Activated gamma-delta T cell treated with anti-CD3 and anti-CD28 coated beads, Interleukin-2, amount 50 U/mL, for 16 hours (primary cell): Measurements from ENCODE around the gene CCDC18.
A peak's percentile ranks its signal among the peaks of the same experiment; 100 is the strongest.
"Not testable (repeated sequence)": the region's sequence is repeated elsewhere in the genome, so short reads cannot be mapped to it uniquely, and the experiment has no call there.

ENCODE experiments used
- DNase-seq: peaks from one replicate; pipeline ENCODE4 v3.0.0-alpha.2; 2020; ENCODE audit warnings: low read depth

Gene CCDC18

DNA sequence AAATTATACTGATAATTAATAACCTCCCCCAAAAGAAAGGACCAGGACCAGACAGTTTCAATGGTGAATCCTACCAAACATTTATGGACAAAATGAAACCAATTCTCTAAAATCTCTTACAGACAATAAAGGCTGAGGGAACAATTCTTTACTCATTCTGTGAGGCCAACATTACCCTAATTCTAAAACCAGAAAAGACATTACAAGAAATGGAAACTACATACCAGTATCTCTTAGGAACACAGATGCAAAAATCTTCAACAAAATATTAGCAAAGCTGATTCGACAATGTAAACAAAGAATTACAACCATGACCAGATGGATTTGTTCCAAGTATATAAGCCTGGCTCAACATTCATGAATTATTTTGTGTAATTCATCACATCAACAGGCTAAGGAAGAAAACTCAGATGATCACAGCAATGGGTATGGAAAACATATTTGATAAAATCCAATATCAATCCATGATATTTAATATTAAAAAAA lies 8.9 kb upstream of the CCDC18 start:
- DNase-seq, result no peak

DNA sequence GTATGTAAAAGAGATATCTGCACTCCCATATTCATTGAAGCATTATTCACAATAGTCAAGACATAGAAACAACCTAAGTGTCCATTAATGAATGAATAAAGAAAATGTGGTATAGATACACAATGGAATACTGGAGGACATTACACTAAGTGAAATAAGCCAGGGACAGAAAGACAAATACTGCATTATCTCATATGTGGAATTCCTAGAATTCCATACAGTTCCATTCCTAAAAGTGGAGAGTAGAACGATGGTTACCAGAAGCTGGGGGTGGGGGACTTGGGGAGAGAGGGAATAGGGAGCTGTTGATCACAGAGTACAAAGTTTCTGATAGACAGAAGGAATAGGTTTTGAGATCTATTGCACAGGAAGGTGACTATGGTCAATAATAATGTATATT lies 7.7 kb upstream of the CCDC18 start:
- DNase-seq, result no peak

DNA sequence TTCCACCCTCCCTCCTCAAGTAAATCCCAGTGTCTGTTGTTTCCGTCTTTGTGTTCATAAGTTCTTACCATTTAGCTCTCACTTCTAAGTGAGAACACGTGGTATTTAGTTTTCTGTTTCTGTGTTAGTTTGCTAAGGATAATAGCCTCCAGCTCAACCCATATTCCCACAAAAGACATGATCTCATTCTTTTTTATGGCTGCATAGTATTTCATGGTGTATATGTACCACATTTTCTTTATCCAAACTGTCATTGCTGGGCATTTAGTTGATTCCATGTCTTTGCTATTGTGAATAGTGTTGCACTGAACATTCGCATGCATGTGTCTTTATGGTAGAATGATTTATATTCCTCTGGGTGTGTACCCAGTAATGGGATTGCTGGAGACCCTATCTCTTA lies 5.9 kb upstream of the CCDC18 start:
- DNase-seq, result not testable (repeated sequence)

DNA sequence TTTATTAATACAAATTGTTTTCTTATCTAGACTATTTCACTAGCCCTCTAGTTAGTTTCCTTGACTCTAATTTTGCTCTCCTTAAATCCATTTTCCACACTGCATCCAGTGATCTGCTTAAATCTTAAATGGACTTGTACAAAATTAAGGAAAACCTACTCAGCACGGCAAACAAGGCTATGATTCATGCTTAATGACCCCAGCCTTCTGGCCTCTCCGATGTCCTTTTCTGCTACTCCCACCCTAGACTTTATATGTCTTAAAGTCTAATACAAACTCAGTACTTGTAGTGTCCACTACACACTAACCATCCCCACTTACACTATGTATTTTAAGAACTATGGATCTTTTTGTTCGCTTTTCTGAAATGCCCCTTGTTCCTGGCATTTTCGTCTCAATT lies 2.5 kb upstream of the CCDC18 start:
- DNase-seq, result no peak

DNA sequence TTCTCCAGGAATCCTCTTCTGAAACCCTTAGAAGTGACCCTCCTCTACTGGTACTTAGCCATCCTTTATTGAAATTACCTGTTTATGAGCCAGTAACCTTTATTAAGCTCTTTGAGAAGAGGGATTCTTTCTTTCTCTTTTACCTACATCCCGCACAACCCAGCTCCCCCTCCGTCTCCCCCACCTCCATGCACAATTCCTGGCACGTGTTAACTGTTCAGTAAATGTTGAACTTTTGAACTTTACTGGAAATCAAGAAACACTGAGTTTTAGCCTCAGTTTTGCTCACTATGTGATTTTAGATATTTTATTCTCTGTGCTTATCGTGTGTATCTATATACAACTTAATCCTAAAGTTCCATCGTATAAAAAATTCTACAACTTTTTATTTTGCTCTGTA lies 2.1 kb upstream of the CCDC18 start:
- DNase-seq, result no peak

DNA sequence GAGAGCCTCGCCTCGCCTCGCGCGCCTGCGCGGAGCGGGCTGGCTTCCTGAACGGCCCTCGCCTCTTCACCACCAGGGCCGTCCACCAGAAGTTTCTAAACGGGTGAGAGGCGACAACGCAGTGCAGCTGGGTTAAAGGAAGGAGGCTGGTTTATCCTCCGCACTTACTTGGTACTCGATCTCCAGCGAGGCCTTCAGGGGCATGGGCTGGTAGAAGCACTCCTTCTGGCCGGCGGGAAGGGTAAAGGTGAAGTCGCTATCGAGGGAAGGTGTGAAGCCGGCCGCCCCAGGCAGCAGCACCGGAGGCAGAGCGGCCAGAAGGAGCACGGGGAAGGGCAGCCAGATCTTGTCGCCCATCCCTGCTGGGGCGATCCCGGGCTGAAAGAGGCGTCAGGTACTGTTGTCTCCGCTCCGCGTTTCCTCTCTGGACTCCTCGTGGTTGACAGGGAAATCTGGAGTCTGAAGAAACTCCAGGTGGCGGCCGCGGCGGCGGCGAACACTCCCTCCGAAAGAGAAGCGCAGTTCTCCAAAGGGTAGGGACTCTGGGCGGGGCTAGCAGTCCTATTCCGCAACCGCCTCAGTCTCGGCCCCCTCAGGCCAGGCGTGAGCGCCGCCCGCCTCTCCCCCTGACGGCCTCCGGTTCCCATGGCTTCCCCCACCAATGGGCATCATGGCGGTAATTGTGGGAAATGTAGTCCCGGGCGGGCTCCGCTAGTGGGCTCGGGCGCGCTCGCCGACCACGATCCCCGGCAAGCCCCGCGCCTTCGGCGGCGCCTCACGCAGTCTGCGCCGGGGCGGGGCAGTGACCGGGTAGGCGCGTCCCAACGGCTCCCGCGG lies 420 bp upstream of the CCDC18 start, which contains the start of gene TMED5:
Gene TMED5, minus strand, starts transcription at position 528 of the 837 bp plus-strand sequence. Its CDS starts 171 bp downstream, at position 357.
- peak; percentile 92 for DNase-seq

DNA sequence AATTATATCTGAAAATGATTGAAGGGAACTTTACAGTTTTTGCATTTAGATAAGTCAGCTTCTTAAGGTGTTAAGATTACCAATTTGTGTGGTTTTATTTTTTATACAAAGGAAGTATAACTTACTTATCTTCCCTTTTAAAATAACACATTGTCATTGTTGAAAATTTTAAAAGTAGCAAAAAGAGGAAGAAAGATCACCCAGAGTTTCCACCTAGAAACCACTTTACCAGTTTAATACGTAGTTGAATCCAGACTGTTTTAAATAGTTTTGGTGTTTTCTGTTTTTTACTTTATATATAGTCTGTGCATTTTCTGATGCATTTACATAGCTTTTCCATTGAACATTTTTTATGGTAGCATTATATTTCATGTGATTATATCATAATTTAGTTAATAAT lies 6.1 kb downstream of the CCDC18 start:
- DNase-seq, result no peak

DNA sequence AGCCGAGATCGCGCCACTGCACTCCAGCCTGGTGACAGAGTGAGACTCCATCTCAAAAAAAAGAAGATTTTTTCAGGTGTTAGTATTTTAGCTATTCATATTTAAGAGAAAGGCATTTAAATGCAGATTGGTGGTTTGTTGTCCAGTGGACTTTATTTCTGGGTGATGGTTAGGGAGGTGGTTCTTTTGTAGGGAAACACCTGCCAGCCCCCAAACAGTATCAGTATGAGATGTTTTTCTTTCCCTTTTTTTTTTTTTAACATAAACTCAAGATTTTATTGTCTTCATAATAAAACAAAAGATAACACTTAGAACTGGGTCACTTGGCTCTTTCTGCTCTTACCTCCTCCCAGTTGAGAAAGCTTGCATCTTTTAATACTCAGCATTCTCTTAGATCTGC lies 9.9 kb downstream of the CCDC18 start:
- no peak for DNase-seq

DNA sequence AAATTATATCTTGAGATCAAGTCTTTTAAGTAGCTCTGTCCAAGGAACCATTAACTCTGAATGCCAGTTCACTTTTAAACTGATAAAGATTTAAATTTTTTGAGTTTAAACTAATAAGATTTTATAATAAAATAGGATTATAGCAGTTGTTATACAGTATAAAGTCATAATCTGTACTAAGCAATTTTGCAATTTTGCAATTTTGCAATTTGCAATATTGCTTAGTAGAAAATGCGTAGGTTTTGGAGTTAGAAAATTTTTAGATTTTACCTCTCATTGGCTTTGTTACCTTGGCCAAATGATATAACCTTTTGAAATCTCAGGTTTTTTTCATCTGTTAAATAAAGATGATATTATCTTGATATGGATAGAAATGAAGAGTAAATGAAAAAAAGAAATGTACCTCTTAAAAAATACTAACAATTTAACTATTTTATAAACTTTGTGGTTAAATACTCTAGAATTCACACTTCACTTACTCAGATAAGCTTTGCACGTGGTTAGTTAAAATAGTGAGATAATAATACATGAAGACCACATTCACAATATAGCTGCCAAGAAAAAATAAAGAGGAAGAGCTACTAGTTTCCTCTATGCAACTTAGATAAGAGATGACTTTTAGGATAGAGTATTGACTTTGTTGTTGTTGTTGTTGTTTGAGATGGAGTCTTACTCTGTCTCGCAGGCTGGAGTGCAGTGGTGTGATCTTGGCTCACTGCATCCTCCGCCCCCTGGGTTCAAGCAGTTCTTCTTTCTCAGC lies 13.9 kb downstream of the CCDC18 start:
- no peak for DNase-seq

DNA sequence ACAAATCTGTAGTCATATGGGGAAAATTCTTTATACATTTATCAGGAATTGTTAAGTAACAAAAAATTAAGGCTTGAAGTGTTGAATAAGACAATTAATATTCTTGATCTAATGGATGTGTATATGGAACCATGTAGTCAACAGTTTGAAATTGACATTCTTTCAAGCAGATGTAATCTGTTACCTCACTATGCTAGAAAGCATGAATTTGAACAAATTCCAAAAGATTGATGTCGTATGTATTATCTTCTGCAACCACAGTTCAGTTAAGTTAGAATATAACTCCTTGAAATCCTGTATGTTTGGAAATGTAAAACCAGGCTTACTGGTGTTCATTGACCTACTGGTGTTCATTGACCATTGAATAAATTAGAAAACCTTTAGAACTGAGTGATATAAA lies 16.1 kb downstream of the CCDC18 start:
- no peak for DNase-seq

DNA sequence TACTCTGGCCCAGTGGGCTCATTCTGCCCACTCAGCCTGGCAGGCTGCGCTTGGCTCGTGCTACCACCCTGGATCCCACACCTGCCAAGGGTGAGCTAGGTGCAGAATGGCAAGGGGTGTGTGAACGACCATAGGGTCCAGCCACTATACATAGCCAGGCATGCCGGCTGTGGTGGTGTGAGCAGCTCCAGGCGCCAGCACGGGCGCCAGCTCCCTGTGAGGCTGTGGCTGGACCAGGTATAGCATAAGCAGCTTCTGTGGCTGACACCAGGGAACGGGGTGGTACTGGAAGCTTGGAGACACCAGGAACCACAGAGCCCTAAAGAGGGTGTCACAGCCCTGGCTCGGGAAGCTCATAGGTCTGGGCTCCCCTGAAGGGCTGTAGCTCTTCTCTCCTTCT lies 18.6 kb downstream of the CCDC18 start:
- no peak for DNase-seq

DNA sequence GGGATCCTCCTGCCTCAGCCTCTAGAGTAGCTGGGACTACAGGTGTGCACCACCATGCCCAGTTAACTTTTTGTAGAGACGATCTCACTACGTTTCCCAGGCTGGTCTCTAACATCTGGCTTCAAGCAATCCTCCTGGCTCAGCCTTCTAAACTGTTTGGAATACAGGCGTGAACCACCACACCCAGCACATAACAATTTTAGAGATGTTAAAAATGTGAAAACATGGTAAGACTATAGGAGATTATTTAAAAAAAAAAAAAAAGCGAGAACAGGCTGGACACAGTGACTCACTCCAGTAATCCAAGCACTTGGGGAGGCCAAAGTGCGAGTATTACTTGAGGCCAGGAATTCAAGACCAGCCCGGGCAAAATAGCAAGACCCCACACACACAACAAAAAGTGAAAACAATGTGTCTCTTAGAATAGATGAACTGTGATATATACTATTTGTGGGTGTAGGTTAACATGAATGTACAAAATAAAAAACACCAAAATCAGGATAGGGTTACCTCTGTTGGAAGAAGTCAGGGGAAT lies 19.6 kb downstream of the CCDC18 start:
- no peak for DNase-seq

DNA sequence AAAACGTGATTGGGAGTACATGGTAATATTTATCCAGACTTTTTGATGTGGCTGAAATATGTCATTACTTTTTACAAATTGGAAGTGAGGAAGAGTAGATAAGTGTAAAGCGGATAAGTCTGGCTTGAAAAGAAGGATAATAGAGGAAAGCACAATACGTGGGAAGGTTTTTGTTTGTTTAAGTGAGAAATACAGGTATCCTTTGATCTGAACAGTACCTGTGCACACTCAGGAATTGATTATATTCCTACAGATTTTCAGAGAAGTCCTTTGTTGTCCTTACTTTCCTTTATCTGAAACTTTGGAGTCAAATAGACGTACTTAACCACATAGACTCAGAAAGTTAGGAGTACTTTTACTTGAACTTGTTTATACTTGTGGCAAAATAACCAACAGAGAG lies 20.2 kb downstream of the CCDC18 start:
- no peak for DNase-seq

DNA sequence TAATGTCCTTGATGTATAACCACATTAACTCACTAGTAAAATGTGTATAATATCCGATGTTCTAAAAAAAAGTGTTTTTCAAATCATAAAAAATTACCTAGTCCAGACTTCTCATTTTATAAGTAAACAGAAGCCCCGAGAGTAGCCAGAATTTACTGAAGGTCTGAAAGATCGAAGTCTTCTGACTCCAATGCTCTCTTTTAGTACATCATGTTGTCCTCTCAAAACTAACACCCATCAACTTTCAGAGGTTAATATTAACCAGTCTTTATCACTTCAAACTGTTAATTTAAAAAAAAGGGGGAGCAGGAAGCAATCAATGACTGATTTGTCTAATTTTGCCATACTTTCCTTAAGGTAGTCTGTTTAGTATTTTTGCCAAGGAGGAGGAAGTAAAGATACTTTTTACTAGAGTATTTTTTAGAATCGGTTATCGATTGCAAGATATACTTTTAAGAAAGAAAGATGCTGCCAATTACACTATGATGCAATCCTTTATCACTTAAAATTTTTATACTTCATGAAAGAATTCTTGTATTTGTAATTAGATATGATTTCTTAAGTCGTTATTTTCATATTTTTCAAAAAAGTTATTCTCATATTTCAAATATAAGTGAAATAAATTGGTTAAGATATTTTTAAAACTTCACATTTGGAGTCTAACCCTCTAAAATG lies 25.5 kb downstream of the CCDC18 start:
- no peak for DNase-seq

DNA sequence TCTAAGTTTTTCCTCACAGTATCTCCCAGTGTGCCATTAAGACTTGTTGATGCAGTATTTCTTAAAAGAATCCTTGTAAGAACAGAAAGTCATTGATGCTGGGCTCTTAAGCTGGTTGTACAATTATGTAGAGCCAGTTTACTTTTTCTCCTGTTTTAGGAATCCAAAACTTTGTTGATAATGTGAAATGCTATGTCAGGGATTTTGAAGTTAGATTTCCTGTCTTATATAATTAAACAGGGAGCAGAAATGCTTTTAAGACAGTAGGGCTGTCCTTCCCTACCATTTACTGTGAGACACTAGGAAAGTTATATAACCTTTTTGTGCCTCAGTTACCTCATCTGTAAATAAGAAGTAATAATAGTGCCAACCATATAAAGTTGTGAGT lies 26.0 kb downstream of the CCDC18 start:
- no peak for DNase-seq

DNA sequence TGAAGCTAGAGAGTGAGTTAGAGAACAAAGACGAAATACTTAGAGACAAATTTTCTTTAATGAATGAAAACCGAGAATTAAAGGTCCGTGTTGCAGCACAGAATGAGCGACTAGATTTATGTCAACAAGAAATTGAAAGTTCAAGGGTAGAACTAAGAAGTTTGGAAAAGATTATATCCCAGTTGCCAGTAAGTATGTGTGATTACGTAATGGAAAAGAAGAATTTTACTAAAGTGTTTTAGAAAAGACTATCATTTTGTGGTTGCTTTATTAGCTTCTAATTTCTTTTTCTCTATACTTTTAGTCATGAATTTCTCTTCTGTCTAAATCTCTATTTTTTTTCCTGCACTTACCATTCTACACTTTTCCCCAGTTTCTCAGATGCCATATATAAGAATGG lies 26.7 kb downstream of the CCDC18 start:
- no peak for DNase-seq

DNA sequence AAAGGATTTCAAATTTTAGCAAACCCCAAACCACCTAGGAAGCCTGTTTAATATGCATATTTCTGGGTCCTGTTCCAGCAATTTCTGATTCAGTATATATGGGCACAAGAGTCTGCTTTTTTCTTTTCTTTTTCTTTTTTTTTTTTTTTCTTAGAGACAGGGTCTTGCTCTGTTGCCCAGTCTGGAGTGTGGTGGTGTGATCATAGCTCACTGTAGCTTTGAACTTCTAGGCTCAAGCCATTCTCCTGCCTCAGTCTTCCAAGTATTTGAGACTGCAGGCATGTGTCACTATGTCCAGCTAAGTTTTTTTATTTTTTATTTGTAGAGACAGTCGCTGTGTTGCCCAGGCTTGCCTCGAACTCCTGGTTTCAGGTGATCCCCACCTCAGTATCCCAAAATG lies 34.8 kb downstream of the CCDC18 start:
- no peak for DNase-seq

DNA sequence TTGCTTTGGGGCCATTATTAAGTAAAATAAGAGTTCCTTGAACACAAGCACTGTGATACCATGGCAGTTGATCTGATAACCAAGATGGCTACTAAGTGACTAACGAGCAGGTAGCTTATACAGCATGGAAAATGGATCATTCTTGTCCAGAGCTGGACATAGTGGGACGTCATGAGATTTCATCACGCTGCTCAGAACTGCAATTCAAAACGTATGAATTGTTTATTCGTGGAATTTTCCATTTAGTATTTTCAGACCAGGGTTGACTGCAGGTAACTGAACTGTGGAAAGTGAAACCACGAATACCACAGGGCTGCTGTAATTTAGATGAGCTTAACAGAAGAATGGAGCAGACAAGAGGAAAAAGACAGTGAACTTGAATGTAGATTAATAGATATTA lies 38.9 kb downstream of the CCDC18 start:
- DNase-seq, result no peak

DNA sequence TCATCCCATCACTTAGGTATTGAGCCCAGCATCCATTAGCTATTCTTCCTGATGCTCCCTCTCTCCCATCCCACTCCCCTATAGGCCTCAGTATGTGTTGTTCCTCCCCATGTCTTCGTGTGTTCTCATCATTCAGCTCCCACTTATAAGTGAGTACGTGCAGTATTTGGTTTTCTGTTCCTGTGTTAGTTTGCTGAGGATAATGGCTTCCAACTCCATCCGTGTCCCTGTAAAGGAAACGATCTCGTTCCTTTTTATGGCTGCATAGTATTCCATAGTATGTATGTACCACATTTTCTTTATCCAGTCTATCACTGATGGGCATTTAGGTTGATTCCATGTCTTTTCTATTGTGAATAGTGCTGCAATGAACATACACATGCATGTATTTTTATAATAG lies 40.2 kb downstream of the CCDC18 start:
- DNase-seq, result not testable (repeated sequence)

DNA sequence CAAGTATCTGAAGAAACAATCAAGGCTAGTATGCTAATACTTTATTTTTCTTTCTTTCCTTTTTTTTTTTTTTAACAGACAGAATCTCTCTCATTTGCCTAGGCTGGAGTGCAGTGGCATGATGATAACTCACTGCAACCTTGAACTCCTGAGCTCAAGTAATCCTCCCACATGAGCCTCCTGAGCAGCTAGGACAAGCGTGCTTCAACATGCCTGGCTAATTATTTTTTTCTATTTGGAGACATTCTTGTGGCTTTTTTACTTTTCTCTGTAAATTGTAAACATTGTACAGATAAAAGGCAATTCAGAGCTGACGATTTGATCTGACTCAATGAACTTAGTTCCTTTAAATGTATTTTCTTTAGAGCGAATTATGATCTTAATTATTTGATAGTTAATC lies 41.4 kb downstream of the CCDC18 start:
- DNase-seq, result no peak

DNA sequence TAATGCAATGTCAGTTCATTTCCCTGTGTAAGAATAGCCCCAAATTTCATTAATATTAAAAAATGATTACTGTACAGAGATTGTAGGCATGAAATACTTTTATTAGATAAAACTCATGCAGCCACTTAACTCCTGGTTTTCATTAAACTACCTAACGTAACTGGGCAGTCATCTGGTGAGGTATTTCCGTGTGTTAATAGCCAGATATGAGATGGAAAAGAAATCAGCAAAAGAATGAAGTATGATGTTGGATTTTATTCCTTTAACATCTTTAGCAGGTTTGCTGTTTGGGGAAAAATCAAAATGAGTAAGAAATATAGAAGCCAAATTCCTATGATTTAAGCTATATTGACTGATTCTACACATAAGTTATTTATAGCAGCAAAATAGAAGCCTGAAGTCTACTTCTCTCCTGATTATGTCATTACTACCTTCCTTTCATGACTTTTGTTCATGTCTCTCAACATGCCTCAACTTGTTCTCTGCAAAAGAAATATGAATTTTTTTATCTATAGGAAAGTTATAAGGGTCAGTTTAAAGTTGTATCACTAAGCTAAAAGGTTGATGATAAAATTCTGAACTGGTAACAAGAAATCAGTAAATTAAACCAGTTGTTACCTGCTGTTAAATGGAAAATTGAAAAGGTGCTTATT lies 42.6 kb downstream of the CCDC18 start:
- DNase-seq, result no peak

DNA sequence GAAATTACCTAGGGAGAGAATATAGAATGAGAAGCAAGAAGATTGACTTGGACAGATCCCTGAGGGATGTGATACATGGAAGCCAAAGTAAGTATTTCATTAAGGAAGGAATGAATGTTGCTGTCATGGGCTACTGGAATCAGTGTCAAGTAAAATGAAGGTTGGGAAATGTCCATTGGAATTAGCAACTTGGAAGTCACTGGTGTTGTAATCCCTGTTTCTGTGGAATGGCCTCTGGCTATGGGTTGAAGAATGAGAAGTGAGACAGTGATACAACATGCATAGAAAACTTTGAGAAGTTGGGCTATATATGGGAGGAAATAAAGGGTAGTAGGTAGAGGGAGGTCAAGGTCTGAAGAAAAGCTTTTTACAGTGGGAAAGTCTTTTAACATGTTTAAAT lies 54.7 kb downstream of the CCDC18 start:
- no peak for DNase-seq
